IPS-18c (cell line): ENCODE measurements around the gene MEN1.
"Not testable (repeated sequence)": the region's sequence is repeated elsewhere in the genome, so short reads cannot be mapped to it uniquely, and the experiment has no call there.

Source experiments
- H3K4me3 ChIP-seq: 2 replicates; pipeline ENCODE4 v1.7.0; 2013; ENCODE audit warnings: low read depth, mild to moderate bottlenecking, low read length, moderate library complexity; ENCODE audit not compliant: insufficient read depth
- H3K9me3 ChIP-seq: one replicate; pipeline ENCODE4 v1.6.1; 2013; ENCODE audit warnings: mild to moderate bottlenecking, low read length, moderate library complexity; ENCODE audit not compliant: control insufficient read depth, insufficient read depth

Gene MEN1

DNA sequence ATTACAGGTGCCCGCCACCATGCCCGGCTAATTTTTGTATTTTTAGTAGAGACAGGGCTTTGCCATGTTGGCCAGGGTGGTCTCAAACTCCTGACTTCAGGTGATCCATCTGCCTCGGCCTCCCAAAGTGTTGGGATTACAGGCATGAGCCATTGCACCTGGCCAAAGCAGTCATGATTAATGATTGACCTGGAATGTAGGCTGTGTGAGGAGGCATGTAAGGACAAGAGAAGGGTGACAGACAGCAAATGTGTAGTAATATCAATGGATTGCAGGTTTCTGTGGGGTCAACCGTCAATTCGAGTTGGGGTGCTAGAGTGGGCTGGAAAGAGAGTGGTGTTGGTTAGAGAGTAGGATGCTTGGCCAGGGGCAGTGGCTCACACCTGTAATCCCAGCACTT, 5.1 kb upstream of the MEN1 start:
- not testable (repeated sequence) for H3K4me3 ChIP-seq

DNA sequence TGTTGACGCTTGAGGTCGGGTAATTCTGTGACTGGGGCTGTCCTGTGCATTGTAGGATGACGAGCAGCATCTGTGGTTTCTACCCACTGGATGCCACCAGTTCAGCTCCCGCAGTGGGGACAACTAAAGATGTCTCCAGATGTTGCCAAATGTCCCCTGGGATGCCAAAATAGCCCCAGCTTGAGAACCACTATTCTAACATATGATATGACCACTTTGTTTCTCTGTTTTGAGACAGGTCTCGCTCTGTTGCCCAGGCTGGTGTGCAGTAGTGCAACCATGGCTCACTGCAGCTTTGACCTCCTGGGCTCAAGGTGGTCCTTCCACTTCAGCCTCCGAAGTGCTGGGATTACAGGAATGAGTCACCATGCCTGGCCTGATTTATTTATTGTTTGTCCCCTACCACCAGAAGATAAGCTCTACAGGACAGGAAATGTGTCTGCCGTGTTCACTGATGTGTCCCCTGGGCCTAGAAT, 4.4 kb upstream of the MEN1 start:
- Histone ChIP-seq H3K9me3 (no peaks in the 10 kb centered on the region), H3K4me3 (no peak overlapping the region)

More for the DNA sequence above, 5.1 kb upstream of the MEN1 start:
- H3K9me3 ChIP-seq = not testable (repeated sequence)

DNA sequence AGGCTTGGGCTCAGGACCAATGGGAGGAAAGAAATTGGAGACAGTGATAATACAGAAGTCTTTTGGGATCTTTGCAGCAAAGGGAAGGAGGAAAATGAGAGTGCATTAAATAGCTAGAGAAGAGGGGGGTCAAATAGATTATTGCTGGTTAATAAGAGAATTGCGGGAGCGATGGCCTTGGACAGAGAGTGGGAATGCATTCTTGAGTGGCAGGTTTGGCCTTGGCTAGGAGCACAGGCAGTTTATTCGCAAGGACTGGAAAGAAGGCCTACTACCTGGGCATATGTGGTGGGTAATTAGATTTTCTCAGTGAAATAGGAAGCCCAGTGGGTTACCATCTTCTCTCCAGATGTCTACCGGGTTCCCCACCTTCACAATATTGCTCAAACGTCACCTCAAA, 3.5 kb upstream of the MEN1 start:
- H3K9me3 ChIP-seq = no peaks in the 10 kb centered on the region
- no peak overlapping the region for H3K4me3 ChIP-seq

DNA sequence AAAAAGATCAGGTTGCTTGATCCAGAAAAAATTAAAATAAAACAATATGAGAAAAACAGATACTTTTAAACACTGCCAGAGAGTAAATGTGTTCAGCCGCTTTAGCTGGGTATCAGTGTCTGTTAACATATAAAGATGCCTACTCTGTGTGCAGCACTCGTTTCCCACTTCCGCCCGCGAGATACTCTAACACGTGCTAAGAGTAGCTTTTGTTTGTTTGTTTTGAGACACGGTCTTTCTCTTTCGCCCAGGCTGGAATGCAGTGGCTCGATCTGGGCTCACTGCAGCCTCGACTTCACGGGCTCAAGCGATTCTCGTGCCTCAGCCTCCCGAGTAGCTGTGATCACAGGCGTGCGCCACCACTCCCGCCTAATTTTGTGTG, 531 bp upstream of the MEN1 start:
- H3K9me3 ChIP-seq = no peaks in the 10 kb centered on the region
- peak overlapping the region; percentile 22 for H3K4me3 ChIP-seq

DNA sequence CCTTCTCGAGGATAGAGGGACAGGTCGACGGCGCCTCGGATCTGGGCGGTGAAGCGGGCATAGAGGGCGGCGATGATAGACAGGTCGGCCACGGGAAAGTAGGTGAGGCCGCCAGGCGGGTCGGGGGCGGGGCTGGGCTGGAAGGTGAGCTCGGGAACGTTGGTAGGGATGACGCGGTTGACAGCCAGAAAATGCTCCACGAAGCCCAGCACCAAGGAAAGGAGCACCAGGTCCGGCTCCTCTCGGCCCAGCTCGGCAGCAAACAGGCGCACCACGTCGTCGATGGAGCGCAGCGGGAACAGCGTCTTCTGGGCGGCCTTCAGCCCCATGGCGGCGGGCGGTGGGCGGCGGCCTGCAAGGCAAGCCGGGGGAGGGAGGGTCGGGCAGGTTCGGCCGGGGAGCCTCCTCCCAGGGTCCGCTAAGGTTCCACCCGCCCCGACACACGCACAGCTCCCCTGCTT, 540 bp downstream of the MEN1 start:
- Histone ChIP-seq H3K9me3 (no peaks in the 10 kb centered on the region), H3K4me3 (peak overlapping the region; percentile 86)

DNA sequence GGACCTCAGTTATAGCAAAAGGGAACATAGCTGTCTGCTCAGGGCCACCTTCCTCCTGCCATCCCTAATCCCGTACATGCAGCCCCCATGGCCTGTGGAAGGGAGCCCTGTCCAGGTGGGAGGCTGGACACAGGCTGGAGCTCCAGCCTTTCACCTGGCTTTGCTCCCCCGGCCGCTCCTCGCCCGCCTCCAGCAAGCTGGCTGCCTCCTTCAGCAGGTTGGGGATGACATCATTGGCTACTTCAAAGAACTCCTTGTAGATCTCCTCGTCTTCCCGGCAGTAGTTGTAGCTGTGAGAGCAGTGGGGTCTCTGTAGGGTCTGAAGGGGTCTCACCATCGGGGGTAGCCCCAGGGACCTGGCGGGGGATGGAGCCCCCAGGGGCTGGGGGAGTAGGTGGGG, 4.9 kb downstream of the MEN1 start:
- H3K9me3 ChIP-seq = no peaks in the 10 kb centered on the region

DNA sequence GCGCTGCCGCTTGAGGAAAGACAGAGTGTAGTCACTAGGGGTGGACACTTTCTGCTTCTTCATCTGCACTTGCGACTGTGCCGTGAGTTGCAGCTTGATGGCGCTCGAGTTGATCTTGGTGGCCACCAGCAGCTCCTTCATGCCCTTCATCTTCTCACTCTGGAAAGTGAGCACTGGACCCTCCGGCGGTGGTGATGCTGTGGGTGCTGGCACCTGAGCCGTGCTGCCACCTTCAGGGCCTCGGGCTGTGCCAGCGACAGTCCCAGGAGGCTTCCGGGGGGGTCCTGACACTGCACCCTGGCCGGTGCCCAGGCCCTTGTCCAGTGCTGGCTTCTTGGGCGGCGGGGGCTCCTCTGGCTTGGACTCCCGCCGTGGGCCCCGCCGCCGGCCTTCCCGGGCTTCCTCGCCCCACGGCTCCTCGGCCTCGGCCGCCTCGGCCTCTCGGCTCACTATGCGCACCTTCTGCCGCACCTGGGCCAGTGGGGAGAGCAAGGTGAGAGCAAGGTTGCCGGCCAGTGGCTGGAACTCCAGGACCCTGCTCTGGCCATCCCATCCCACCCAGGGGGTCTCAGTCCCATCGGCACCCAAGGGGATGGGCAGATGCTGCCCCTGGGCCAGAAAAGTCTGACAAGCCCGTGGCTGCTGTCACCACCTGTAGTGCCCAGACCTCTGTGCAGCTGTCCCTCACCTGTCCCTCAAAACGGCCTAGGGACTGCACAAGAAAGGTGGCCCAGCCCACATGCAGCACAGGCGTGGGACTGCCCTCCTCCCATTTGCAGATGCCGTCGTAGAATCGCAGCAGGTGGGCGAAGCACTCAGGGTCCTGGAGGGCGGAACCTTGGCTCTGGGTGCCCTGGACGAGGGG, 5.8 kb downstream of the MEN1 start:
- peak overlapping the region; percentile 70; the same call in 1 of the 2 replicates for H3K4me3 ChIP-seq

More for the DNA sequence above, 4.9 kb downstream of the MEN1 start:
- no peak overlapping the region for H3K4me3 ChIP-seq

DNA sequence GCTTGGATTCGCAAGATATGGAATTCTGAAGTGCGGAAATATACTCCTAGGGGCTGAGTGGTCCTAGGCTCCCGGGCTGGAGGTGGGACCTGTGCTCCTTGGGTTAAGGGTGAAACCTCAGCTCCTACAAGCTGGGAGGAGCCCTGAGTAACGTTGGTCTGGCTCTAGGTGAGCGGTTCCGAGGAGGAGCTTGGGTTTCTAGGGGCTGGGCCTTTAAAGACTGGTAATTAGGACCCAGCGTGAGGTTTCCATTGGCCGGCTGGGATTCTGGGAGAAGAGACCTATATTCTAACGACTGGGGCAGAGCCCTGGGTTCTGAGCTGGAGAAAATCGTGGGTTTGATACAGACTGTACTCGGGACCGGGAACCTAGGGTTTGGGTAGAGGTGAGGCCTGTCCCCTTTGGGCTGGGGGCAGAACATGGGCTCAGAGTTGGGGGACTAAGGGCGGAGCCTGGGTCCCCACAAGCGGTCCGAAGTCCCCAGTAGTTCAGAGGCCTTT, 6.5 kb downstream of the MEN1 start:
- no peaks in the 10 kb centered on the region for H3K9me3 ChIP-seq
- peak overlapping the region; percentile 70; the same call in 1 of the 2 replicates for H3K4me3 ChIP-seq

More for the DNA sequence above, 5.8 kb downstream of the MEN1 start:
- H3K9me3 ChIP-seq = no peaks in the 10 kb centered on the region

DNA sequence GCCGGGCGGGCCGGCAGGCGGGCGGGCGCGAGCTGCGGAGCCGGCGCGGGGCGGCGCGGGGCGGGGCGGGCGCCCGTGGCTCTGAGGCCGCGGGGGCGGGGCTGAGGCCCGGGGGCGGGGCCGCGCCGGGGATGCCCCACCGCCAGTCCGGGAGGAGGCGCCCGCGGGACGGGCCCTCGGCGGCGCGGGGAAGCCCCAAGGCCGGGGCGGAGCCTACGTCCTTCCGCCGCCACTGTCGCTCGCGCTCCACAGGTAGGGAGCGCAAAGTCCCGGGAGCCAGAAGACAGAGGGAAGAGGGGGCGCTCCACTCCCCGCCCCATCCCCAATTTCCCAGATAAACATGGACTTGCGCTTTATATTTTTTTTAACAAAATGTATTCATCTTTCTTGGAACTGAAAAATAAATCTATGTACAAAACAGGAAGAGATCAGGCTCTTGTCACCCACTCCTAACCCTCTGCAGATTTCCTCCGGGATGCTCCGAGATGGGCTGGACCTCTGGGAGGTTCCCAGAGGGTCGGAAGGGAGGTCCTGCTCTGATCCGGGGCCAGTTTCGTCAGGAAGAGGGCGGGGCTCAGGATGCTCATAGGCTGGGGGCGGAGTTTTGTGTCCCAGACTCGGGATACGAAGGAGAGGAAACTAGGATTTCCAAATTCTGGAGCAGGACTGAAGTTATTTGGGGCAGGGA, 7.0 kb downstream of the MEN1 start, which contains the start of gene MAP4K2:
Gene MAP4K2, minus strand, starts transcription at position 57 of the 688 bp plus-strand sequence. CDS start 65 bp downstream, outside the sequence.
- Histone ChIP-seq H3K9me3 (no peaks in the 10 kb centered on the region), H3K4me3 (peak within 1 kb of the TSS; percentile 70)

DNA sequence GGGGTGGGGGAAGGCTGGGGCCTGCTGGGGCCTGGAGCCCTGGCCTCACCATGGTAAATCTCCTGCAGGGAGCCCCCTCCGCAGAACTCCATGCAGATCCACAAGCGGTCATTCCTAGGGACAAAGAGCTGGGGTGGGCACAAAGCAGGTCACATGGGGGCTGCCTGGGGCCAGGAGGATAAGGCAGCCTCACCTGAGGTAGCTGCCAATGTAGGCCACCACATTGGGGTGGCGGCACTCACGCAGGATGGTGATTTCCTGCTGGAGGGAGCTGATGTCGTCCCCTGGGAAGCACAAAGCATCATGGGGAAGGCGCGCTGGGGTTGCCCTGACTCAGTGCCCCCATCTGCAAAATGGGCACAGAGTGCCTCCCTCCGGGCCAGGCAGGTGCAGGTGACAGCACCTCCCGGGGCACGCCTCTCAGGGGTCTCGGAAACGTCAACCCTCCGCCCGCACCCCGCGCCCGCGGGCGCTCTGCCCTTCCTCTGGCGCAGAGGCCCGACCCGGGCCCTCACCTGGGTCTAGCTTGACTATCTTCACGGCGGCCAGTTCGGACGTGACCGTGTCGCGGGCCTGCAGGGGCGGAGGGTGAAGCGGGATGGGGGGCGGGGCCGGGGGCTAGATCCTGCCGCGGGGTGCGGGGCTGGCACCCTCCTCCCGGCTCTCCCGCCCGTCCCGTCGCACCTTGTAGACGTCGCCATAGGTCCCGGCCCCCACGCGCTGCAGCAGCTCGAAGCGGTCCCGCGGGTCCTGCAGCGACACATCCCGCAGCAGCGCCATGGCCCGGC, 7.8 kb downstream of the MEN1 start:
- H3K9me3 ChIP-seq = no peaks in the 10 kb centered on the region
- H3K4me3 ChIP-seq = peak overlapping the region; percentile 52

DNA sequence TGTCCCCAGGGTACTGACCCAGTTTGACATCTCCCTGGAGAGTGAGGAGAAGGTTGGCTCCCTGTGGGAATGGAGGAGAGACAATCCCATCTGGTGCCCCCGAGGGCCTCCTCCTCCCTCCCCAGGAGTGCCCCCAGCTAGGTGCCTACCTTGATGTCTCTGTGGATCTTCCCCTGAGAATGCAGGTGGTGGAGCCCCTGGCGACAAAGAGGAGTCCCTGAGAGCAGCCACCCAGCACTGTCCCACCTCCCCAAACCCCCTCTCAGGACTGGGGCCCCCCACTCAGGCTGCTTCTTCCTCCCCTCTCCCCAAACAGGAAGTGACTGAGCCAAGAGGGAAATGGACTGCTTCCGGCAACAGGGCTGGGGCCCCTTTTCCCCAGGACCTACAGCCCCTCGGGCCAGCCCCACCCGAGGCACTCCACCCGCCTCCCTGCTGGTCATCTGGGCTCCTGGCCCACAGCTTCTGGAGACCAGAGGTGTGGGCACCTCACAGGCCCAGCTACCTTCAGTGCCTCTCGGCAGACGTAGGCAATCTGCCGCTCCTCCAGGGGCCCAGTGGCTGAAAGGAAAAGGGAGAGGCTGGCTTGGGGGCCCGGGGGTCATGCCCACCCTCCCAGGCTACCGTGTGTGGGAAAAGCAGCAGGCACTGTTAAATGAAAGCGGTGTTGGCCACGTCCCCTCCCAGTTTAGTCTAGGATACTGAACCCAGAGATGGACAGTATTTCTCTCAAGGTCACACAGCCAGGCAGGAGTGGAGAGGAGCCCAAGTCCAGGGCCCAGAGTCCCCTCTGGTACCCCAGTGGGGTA, 8.6 kb downstream of the MEN1 start:
- Histone ChIP-seq H3K9me3 (no peaks in the 10 kb centered on the region), H3K4me3 (peak overlapping the region; percentile 52; the same call in 1 of the 2 replicates)

DNA sequence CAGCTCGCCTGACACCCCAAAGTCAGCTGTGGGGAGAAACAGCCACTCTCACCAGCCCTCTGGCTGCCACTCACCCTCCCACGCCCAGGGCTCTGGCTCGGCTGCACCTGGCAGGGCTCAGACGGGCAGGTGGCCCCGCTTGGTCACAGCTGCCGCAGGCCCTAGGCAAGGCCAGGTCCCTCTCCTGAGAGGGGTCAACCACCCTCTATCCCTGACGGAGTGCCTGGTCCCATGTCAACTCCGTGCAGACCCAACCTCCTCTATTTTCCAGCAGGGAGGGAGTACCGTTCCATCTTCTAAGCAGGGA, 9.2 kb downstream of the MEN1 start:
- Histone ChIP-seq H3K9me3 (no peaks in the 10 kb centered on the region), H3K4me3 (no peak overlapping the region)

DNA sequence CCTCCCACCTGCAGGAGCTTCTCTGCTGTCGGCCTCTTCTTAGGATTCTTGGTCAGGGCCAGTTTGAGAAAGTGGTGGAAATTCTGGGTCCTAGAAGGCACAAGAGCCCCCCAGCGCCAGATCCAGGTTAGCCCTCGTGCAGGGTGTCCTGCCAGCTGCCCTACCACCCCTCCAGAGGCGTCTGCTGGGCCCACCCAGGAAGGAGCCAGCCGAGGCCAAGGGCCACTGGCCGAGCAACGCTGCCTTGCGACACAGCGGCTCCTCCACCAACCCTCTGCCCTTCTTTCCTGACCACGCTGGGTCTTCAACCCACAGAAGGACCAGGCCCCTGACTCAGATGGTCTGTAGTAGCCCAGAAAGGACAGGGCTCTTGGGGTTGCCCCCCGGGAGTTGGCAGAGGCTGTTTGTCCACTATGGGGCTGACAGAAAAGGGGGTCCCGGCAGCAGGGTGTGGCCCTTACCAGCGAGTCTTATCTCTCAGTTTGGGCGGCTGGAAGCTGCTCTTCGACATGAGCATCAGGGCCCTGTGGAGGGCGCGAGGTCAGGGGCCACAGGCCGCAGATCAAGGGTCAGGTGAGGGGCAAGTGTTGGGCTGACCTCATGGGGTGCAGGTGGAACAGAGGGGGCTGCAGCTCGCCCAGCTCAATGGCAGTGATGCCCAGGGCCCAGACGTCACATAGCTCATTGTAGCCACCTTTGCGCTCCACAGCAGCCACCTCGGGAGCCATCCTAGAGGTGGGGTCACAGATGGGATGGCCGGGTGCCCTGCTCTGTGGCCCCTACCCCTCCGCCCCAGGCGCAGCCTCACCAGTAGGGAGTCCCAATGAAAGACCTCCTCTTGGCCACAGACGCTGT, 9.8 kb downstream of the MEN1 start:
- H3K9me3 ChIP-seq = no peaks in the 10 kb centered on the region
- no peak overlapping the region for H3K4me3 ChIP-seq

DNA sequence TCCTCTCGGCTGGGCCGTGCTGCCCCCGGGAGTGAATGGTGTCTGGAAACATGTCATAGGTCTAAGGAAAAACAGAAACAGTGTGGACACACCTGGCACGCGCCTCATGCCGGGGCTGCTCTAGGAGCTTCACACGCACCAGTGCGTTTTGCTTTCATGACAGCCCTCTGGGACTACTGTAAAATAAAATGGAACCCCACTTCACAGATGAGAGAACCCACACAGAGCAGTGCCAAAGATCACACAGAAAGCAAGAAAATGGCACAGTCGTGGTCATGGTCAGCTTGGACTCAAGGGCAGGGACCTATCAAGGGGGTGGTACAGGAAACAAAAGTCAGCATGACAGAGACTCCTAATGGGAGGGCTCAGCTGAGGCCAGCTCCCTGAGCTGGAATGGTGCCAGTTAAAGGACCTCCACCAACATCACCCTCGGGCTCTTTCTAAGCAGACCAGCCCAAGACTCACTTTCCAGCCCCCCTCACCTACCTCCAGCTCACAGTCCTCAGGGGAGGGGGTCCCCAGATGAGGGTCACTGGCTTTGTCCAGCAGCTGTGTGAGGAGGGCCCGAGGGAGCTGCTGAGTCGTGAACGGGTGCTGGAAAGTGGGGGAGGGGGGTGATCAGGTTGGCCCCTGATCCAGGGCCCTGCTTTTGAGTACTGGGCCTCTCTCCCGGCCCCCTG, 10.6 kb downstream of the MEN1 start:
- no peak overlapping the region for H3K4me3 ChIP-seq

DNA sequence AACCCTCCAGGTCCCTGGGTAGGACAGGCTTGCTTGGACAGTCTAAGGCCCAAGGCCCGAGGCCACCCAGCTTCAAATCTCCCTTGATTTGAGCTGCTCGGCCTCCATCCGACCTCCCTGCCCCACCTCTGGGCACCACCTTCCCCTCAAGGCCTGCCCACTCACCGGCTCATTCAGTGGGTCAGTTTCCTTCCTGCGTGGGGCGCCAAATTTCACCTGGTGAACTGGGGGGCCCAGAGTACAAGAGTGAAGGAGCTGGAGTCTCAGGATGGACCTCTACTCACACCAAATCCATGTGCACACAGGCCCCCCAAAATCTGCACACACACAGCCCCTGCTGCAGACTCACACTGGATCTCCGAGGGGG, 11.1 kb downstream of the MEN1 start:
- no peak overlapping the region for H3K4me3 ChIP-seq
- peaks cover 2% of the 10 kb centered on the region for H3K9me3 ChIP-seq

More for the DNA sequence above, 10.6 kb downstream of the MEN1 start:
- H3K9me3 ChIP-seq = peaks cover 2% of the 10 kb centered on the region
